ENCODE data around the gene CCDC74B. TPM values are rescaled to one million over a fixed set of nuclear protein-coding genes. Genes with fewer than 3 reads are reported as not detected.
A peak's percentile ranks its signal among the peaks of the same experiment; 100 is the strongest.
"Not testable (repeated sequence)": the region's sequence is repeated elsewhere in the genome, so short reads cannot be mapped to it uniquely, and the experiment has no call there.

Gene CCDC74B
- total and polyA plus RNA-seq, 3 experiments from 2014 or later, result 0.59 to 0.85 (median 0.84) TPM

DNA sequence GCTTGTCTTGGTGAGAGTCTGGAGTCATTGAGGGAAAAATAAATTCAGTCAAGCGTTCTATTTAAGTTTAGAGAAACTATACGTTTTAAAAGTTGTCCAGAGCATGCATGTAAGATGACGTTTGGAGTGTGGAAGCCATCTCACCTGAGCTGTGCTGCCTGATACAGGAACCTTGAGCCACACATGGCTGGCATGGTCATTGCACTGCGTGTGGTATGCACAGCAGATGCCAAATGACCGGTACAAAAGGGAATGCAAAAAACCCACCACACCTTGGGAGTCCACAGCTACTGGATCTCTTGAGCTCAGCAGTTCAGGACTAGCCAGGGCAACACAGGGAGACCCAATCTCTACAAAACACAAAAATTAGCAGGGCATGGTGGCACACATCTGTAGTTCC is 41.5 kb upstream of the CCDC74B start:
- Histone ChIP-seq H3K27me3 (ENCODE audit: insufficient read depth, low read length, poor library complexity, severe bottlenecking) (no peaks in the 10 kb centered on the region), H3K27ac (ENCODE audit: low read depth, low read length) (no peak overlapping the region), H3K9me3 (ENCODE audit: low read length) (no peaks in the 10 kb centered on the region), H3K4me1 (ENCODE audit: insufficient read depth, low read length) (peaks cover 15% of the 10 kb centered on the region), H3K36me3 (ENCODE audit: insufficient read depth, low read length) (no peaks in the 10 kb centered on the region), H3K4me3 (ENCODE audit: low read length) (no peak overlapping the region)
- POLR2A ChIA-PET, result no interaction called here
- Mint-ChIP-seq H3K36me3 (peaks cover 0 to 17% (median 5%) of the 10 kb centered on the region in 3 donors), H3K4me1 (peaks cover 5 to 21% (median 14%) of the 10 kb centered on the region in 3 donors), H3K9me3 (no peaks in the 10 kb centered on the region), H3K4me3 (peak overlapping the region in 1 of 7 donors; percentile 7), H3K27me3 (peaks cover 0 to 1% of the 10 kb centered on the region in 2 donors), H3K27ac (peak overlapping the region in 1 of 8 donors; percentile 56)
- no peak for DNase-seq
- CTCF ChIA-PET, result no interaction called here

DNA sequence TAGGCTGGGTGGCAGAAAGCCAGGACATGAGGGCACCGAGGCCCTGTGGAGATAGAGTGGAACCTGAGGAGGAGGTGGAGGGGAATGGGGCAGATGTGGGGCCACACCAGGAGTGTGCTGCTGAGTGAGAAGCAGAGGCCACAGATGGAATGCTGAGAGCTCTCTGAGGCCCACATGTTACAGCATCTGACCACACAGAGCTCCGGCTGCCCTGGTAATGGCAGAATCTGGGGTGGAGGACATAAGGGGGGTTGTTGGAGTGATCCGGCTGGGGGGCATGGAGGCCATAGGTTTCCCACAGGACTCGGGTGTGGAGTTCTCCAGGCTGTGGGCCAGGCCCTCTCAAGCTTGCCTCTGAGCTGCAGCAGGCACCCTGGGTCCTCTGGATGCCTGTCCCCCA is 41.0 kb upstream of the CCDC74B start:
- Mint-ChIP-seq H3K27me3 (peaks cover 0 to 2% of the 10 kb centered on the region in 2 donors), H3K4me1 (peaks cover 8 to 26% (median 18%) of the 10 kb centered on the region in 3 donors), H3K27ac (peak overlapping the region in 4 of 8 donors; percentile 5 to 90 (median 63)), H3K36me3 (peaks cover 0 to 17% (median 4%) of the 10 kb centered on the region in 3 donors), H3K9me3 (no peaks in the 10 kb centered on the region), H3K4me3 (peak overlapping the region in 2 of 7 donors; percentile 59 to 62)
- no peaks in the 10 kb centered on the region for H3K27me3 ChIP-seq (ENCODE audit: insufficient read depth, low read length, poor library complexity, severe bottlenecking)
- H3K27ac ChIP-seq (ENCODE audit: low read depth, low read length), result no peak overlapping the region
- POLR2A ChIA-PET, result no interaction called here
- no peak overlapping the region for H3K4me3 ChIP-seq (ENCODE audit: low read length)
- CTCF ChIA-PET, result no interaction called here
- H3K9me3 ChIP-seq (ENCODE audit: low read length), result no peaks in the 10 kb centered on the region
- H3K4me1 ChIP-seq (ENCODE audit: insufficient read depth, low read length), result peaks cover 16% of the 10 kb centered on the region
- H3K36me3 ChIP-seq (ENCODE audit: insufficient read depth, low read length), result no peaks in the 10 kb centered on the region
- DNase-seq, result no peak

DNA sequence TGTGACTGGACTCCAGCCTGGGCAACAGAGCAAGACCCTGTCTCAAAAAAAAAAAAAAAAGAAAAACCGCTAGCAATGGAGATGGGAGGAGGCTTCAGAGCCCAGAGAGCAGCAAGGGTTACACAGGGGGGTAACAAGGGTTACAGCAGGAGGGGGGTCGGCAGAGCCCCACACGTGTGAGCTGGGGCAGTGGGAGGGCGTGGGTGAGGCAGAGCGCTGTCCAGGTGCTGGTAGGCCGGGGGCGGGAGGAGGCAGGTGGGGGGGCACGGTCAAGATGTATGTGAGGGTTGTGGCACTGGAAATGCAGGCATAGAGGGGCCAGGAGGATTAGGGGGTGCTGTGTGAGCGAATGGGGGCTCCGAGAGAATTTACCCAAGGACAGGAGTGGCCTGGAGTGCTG is 40.5 kb upstream of the CCDC74B start:
- Mint-ChIP-seq H3K9me3 (no peaks in the 10 kb centered on the region), H3K27ac (peak overlapping the region in 3 of 8 donors; percentile 56 to 90 (median 70)), H3K36me3 (peaks cover 0 to 15% (median 4%) of the 10 kb centered on the region in 3 donors), H3K27me3 (peaks cover 0 to 4% of the 10 kb centered on the region in 2 donors), H3K4me3 (peak overlapping the region in 3 of 7 donors; percentile 35 to 62 (median 59)), H3K4me1 (peaks cover 12 to 30% (median 21%) of the 10 kb centered on the region in 3 donors)
- no peaks in the 10 kb centered on the region for H3K9me3 ChIP-seq (ENCODE audit: low read length)
- no peak overlapping the region for H3K27ac ChIP-seq (ENCODE audit: low read depth, low read length)
- ChIA-PET CTCF (no interaction called here), POLR2A (no interaction called here)
- H3K4me1 ChIP-seq (ENCODE audit: insufficient read depth, low read length), result peaks cover 21% of the 10 kb centered on the region
- no peaks in the 10 kb centered on the region for H3K27me3 ChIP-seq (ENCODE audit: insufficient read depth, low read length, poor library complexity, severe bottlenecking)
- H3K4me3 ChIP-seq (ENCODE audit: low read length), result no peak overlapping the region
- H3K36me3 ChIP-seq (ENCODE audit: insufficient read depth, low read length), result no peaks in the 10 kb centered on the region
- DNase-seq, result no peak

DNA sequence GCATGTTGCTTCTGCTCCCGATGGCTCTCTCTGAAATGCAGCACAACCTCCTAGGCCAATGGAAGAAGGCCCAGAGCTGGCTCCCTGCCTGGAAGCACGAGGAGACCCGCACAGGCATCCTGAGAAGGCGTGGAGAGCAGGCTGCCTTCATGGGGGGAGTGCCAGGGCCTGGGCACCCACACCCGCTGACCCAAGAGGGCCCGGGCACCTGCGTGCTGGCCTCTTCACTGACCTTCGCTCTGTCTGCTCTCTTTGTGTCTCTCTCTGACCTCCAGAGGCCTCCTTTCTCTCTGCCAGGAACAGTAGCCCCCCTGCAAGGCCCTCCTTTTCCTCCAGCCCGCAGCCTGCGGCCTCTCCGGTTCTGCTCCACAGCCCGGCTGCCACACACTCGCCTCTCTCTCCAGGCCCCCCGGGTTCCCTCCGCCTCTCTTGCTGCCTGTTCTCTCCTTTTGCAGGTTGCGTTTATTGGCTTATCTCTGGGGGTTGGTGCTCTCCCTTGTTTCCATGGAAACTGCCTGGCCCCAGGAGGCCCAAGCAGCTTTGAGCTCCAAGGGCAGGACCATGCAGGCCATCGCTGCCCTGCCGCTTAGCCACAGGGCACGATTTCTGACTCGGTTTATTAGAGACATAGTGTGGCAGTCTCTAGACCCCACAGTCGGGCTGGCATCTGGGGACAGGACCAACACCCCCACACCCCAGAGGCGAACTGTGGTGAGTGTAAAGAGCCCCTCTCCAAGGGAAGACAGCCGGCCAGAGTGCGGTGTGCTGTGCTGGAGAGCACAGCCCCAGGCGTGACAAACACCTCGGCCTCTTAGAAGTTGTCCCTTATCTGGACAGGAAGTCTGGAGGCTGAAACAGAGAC is 38.8 kb upstream of the CCDC74B start:
- H3K4me3 ChIP-seq (ENCODE audit: low read length), result no peak overlapping the region

DNA sequence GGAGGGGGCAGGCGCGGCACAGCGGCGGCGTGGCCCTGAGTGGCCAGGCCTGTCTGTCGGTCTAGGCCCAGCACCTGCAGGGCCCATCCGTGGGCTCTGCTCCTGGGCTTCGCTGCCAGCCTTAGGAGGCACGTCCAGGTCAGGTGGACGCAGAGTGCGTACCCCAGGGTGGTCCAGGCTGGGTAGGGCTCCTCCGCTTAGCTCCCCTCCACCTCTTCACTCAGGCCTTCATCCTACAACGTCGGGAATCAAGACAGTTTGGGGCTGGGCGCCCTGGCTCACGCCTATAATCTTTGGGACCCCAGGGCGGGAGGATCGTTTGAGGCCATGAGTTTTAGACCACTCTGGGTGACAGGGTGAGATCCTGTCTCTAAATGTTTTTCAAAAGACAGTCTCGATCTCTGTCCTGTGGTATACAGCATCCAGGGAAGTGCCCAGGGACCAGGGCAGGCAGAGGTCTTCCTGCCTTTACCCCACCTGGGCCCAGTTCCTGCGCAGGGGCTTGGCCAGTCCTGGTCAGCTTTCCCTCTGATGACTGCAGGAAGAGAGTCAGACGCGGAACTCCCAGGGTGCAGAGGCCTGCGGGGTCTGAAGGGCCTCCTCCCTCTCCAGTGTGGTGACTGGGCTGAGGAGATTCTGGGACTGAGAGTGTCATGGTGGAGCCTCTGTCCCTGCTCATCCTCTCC is 38.1 kb upstream of the CCDC74B start:
- CTCF ChIA-PET; H3K9me3 ChIP-seq (ENCODE audit: low read length); H3K27me3 Mint-ChIP-seq; H3K27me3 ChIP-seq (ENCODE audit: insufficient read depth, low read length, poor library complexity, severe bottlenecking); H3K9me3 Mint-ChIP-seq; H3K36me3 ChIP-seq (ENCODE audit: insufficient read depth, low read length): not testable (repeated sequence)
- Histone ChIP-seq H3K4me3 (ENCODE audit: low read length) (peak overlapping the region; percentile 51), H3K27ac (ENCODE audit: low read depth, low read length) (peak overlapping the region; percentile 47), H3K4me1 (ENCODE audit: insufficient read depth, low read length) (peaks cover 23% of the 10 kb centered on the region)
- Mint-ChIP-seq H3K36me3 (peaks cover 0 to 17% (median 4%) of the 10 kb centered on the region in 3 donors), H3K4me3 (peak overlapping the region; percentile 70 to 90 (median 79)), H3K4me1 (peaks cover 14 to 38% (median 23%) of the 10 kb centered on the region in 3 donors), H3K27ac (peak overlapping the region; percentile 23 to 89 (median 64))
- POLR2A ChIA-PET, result interaction anchor here (0.8 to 3.3 kb wide), 2 partner anchors 159 to 1312 kb away, joined by 4 to 40 read pairs; partner anchors contain the start of gene IMP4
- peak in 1 of 5 donors; percentile 7 for DNase-seq

More for the DNA sequence above, 38.8 kb upstream of the CCDC74B start:
- Mint-ChIP-seq H3K9me3 (no peaks in the 10 kb centered on the region), H3K27me3 (peaks cover 0 to 4% of the 10 kb centered on the region in 2 donors), H3K4me3 (peak overlapping the region; percentile 70 to 82 (median 74)), H3K27ac (peak overlapping the region in 7 of 8 donors; percentile 52 to 89 (median 78)), H3K36me3 (peaks cover 0 to 14% (median 4%) of the 10 kb centered on the region in 3 donors), H3K4me1 (peaks cover 13 to 35% (median 21%) of the 10 kb centered on the region in 3 donors)
- H3K4me1 ChIP-seq (ENCODE audit: insufficient read depth, low read length), result peaks cover 23% of the 10 kb centered on the region
- no peak for DNase-seq
- no peaks in the 10 kb centered on the region for H3K36me3 ChIP-seq (ENCODE audit: insufficient read depth, low read length)
- CTCF ChIA-PET, result no interaction called here
- no peaks in the 10 kb centered on the region for H3K27me3 ChIP-seq (ENCODE audit: insufficient read depth, low read length, poor library complexity, severe bottlenecking)
- no peak overlapping the region for H3K27ac ChIP-seq (ENCODE audit: low read depth, low read length)
- no peaks in the 10 kb centered on the region for H3K9me3 ChIP-seq (ENCODE audit: low read length)
- POLR2A ChIA-PET, result no interaction called here

DNA sequence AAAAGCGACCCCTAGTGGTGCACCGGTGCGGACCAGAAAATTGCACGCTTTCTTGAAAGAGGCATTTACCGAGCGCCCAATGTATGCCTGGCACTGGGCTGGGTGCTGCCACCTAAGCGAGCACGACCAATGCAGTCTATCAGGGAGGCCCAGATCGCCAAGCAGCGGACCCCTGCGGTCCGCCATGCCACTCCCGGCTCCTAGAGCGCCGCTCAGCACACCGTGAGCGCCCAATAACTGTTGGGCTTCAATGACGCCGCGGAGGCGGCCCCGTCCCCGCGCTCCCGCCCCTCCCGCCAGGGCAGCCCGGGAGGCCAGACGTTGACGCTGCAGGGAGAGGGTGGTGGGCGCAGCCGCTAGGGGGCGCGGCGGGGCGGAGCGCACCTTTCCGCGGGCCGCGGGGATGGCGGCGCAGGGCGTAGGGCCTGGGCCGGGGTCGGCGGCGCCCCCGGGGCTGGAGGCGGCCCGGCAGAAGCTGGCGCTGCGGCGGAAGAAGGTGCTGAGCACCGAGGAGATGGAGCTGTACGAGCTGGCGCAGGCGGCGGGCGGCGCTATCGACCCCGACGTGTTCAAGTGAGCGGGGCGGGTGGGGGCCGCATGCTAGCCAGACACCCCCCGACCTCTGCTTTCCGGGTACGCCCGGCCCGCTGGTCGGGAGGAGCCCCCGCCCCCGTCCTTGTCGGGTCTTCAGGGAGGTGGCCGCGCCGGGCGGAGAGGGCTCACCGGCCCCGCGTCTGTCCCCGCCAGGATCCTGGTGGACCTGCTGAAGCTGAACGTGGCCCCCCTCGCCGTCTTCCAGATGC is 37.2 kb upstream of the CCDC74B start, which contains the start of gene MZT2B:
MZT2B (plus strand) TSS at position 383 of the 803 bp plus-strand sequence; CDS start at position 404, 21 bp downstream.
- H3K36me3 ChIP-seq (ENCODE audit: insufficient read depth, low read length); H3K27me3 Mint-ChIP-seq; H3K9me3 Mint-ChIP-seq; H3K27me3 ChIP-seq (ENCODE audit: insufficient read depth, low read length, poor library complexity, severe bottlenecking); H3K9me3 ChIP-seq (ENCODE audit: low read length): not testable (repeated sequence)
- Mint-ChIP-seq H3K4me1 (peaks cover 18 to 42% (median 25%) of the 10 kb centered on the region in 3 donors), H3K4me3 (peak within 1 kb of the TSS; percentile 89 to 97 (median 91)), H3K27ac (peak within 1 kb of the TSS; percentile 93 to 98 (median 95)), H3K36me3 (peaks cover 0 to 19% (median 5%) of the 10 kb centered on the region in 3 donors)
- DNase-seq, result peak; percentile 86 to 94 (median 91)
- ChIA-PET CTCF (interaction anchor here (0.9 to 2.6 kb wide), 7 partner anchors 151 to 1311 kb away, joined by 3 to 21 read pairs (median 6); partner anchors contain the start of genes IMP4 and PTPN18), POLR2A (interaction anchor here (0.6 to 3.3 kb wide), 6 partner anchors 155 to 1313 kb away, joined by 3 to 40 read pairs (median 4); partner anchors contain the start of gene IMP4)
- peak within 1 kb of the TSS; percentile 90 for H3K27ac ChIP-seq (ENCODE audit: low read depth, low read length)
- peaks cover 23% of the 10 kb centered on the region for H3K4me1 ChIP-seq (ENCODE audit: insufficient read depth, low read length)
- H3K4me3 ChIP-seq (ENCODE audit: low read length), result peak within 1 kb of the TSS; percentile 94

DNA sequence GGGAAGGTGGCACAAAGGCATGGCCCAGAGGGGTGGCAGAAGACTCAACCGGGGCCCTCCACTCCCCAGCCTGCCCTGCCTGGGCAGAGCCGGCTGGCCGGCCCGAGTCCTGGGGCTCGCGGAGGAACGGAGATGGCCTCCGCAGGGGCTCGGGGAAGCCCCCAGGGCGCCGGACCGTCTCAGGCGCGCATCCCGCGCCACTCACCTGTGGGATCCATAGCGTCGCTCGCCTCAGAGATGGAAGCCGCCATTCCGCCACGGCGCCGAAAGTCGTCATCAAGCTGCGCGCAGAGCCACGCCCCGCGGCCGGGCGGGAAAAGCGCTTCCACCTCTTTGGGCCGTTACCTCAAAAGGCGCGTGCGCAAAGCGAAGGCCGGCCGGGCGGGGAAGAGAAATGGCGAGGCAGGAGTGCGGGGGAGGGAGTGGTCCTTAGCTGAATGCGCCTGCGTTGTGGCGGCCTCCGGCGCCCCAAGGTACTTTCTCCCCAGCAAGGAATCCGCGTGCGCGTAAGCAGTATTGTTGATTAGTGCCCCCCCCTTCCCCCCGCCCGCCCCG is 36.5 kb upstream of the CCDC74B start, which contains the start of gene SMPD4:
SMPD4 (minus strand) TSS at position 278 of the 555 bp plus-strand sequence. CDS start 5,010 bp downstream, outside the sequence.
- peak; percentile 97 to 99 (median 98) for DNase-seq
- POLR2A ChIA-PET, result interaction anchor here (0.7 to 3.3 kb wide), 4 partner anchors 156 to 1311 kb away, joined by 3 to 40 read pairs (median 4); partner anchors contain the start of gene IMP4
- H3K36me3 Mint-ChIP-seq, result peaks cover 0 to 23% (median 3%) of the 10 kb centered on the region in 3 donors
- H3K4me3 Mint-ChIP-seq, result peak within 1 kb of the TSS; percentile 89 to 97 (median 91)
- peaks cover 23% of the 10 kb centered on the region for H3K4me1 ChIP-seq (ENCODE audit: insufficient read depth, low read length)
- H3K4me3 ChIP-seq (ENCODE audit: low read length), result peak within 1 kb of the TSS; percentile 94
- peak within 1 kb of the TSS; percentile 90 for H3K27ac ChIP-seq (ENCODE audit: low read depth, low read length)
- H3K36me3 ChIP-seq (ENCODE audit: insufficient read depth, low read length), result no peaks in the 10 kb centered on the region
- H3K27me3 ChIP-seq (ENCODE audit: insufficient read depth, low read length, poor library complexity, severe bottlenecking), result no peaks in the 10 kb centered on the region
- peaks cover 18 to 44% (median 25%) of the 10 kb centered on the region in 3 donors for H3K4me1 Mint-ChIP-seq
- H3K27ac Mint-ChIP-seq, result peak within 1 kb of the TSS; percentile 93 to 98 (median 95)
- no peaks in the 10 kb centered on the region for H3K9me3 Mint-ChIP-seq
- H3K27me3 Mint-ChIP-seq, result peaks cover 0 to 4% of the 10 kb centered on the region in 2 donors
- no peaks in the 10 kb centered on the region for H3K9me3 ChIP-seq (ENCODE audit: low read length)
- CTCF ChIA-PET, result interaction anchor here (0.7 to 2.6 kb wide), 9 partner anchors 10 to 1311 kb away, joined by 3 to 21 read pairs (median 5); partner anchors contain the start of genes IMP4 and PTPN18

Data from CD8-positive, alpha-beta memory T cell (primary cell).